GM19372 (cell line): ENCODE results near the gene AIFM3.
"Not testable (repeated sequence)": the region's sequence is repeated elsewhere in the genome, so short reads cannot be mapped to it uniquely, and the experiment has no call there.

ENCODE experiments used
- ATAC-seq: cut with Tn5 transposase; IDR thresholded peaks from one replicate; pipeline ENCODE4 v1.9.1; 2021; ENCODE audit warnings: mild to moderate bottlenecking, low read depth, moderate library complexity; ENCODE audit not compliant: unreplicated experiment

Gene AIFM3

GRCh38 chr22:20966883-20967696, at the start of gene AIFM3:
Gene AIFM3, plus strand, starts transcription at chr22:20967255. Its CDS starts 690 bp downstream, at chr22:20967945.
- no peak for ATAC-seq

DNA sequence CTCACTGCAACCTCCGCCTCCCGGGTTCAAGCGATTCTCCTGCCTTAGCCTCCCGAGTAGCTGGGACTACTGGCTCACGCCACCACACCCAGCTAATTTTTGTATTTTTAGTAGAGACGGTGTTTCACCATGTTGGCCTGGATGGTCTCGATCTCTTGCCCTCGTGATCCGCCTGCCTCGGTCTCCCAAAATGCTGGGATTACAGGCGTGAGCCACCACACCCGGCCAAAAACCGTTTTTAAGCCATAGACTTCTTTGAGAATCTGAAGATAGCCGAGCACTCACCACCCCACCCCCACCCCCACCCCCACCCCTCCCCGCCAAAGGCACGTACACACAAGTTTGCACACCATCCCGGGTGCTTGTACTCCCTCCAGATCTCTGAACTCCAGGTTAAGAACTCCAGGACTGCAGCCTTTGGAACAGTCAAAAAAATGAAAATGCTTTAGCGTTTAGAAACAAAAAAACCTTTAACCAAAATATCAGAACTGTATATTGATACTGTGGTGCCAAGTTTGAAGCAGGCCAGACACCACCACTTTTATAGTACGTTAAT, 48.3 kb upstream of the AIFM3 start:
- ATAC-seq: no peak

DNA sequence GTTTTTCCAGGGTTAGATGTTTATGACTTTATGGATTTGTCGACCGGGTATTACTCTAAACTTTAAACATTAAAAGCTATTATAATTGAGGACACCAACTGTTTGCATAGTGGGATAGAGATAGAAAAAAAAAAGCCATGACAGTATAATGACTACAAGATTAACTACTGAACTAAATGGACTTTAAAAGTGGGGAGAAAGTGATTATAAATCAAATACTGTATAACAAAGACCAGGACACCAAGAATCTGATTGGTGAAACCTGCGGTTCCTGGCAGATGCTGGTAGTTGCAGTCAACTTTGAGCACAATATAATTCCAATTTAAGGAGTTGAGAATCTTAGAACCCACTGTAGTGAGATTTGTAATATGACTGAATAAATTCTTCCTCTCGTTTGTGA, 47.3 kb upstream of the AIFM3 start:
- ATAC-seq: no peak

DNA sequence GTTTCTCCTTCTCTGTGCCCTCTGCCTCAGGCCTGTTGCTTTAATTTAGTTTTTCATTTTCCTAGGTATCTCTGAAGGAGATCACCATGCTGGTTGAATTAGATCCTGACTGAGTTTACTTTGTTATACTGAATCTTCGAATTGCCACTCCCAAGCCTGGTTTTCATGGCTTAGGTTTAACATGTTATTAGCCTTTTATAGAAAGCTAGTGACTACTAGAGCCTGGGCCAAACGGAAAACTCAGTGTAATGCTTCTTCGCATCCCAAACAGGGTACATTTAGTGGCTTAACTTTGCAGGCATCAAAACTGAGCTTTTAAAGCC, 46.2 kb upstream of the AIFM3 start:
- no peak for ATAC-seq

DNA sequence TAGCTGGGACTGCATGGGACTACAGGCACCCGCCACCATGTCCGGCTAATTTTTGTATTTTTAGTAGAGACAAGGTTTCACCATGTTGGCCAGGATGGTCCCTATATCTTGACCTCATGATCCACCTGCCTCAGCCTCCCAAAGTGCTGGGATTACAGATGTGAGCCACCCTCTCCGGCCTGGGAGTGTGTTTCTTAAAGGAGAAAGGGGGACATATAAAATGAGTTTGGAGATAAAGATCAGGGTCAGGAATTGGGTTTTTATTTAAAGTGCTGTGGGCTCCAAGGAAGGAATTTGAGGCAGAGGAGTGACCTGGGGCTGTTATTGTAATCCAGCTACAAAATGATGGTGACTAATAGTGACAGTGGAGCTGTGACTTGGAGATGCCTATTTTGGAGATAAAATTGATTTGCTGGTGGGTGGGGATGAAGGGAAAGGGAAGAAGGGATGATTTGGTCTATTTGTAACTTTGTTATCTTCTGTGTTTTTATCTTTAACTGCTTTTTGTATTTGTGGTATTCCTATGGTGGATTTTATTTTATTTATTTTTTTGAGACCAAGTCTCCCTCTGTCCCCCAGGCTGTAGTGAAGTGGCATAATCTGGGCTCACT, 44.8 kb upstream of the AIFM3 start:
- no peak for ATAC-seq

DNA sequence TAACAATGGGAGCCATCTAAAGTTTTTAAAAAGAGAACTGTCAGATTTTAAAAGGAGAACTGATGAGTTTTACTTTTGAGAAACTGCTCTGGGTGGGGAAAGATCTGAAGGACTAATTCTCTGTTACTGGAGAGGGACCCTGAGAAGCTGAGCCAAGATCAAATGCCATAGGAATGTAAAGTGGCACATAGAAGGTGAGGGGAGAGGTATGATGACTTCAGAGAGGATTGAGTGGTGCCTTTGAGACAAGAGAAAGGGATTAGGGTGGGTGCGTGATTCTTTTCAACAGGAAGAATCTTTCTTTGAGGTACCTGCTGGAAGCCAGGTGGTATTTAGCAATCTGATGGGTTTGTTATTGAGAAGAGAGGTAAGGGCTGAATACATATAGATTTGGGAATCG, 40.8 kb upstream of the AIFM3 start:
- ATAC-seq: no peak

DNA sequence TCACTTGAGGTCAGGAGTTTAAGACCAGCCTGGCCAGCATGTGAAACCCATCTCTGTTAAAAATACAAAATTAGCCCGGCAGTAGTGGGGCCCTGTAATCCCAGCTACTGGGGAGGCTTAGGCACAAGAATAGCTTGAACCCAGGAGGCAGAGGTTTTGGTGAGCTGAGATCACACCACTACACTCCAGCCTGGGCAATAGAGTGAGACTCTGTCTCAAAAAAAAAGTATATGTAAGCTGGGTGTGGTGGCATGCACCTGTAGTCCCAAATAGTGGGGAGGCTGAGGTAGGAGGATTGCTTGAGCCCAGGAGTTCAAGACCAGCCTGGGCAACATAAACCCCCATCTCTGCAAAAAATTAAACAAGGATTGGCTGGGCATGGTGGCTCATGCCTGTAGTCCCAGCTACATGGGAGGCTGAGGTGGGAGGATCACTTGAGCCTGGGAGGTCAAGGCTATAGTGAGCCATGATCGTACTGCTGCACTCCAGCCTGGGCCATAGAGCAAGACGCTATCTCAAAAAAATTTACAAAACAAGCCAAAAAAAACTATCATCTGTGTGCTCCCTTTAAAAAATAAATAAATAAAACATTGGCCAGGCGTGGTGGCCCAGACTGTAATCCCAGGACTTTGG, 39.0 kb upstream of the AIFM3 start:
- no peak for ATAC-seq

DNA sequence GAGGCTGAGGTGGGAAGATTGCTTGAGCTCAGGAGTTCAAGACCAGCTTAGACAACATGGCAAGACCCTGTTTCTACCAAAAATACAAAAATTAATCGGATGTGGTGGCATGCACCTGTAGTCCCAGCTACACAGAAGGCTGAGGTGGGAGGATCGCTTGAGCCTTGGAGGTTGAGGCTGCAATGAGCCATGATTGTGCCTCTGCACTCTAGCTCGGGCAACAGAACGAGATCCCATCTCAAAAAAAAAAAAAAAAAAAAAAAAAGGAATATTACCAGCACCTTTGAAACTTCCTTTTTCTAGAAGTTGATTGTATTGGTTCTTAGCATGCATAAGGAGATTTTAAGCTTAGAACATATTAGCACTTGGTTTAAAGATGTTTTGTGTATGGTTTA, 38.5 kb upstream of the AIFM3 start:
- no peak for ATAC-seq

DNA sequence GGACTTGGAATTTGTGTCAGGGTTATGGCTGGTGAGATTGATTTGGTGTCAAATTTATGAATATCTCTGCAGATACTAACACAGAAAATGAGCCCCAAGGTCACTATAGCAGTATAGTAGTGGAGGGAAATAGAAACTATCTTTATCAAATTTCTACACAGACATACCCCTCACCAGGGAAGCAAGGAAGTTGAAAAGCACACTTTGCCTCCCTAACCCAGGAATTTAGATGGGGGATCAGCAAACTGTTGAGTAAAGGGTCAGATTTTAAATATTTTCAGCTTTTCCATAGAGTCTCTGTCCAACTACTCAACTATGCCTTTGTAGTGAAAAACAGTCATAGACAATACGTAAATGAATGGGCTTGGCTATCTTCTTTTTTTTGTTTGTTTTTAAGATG, 37.1 kb upstream of the AIFM3 start:
- ATAC-seq: no peak

DNA sequence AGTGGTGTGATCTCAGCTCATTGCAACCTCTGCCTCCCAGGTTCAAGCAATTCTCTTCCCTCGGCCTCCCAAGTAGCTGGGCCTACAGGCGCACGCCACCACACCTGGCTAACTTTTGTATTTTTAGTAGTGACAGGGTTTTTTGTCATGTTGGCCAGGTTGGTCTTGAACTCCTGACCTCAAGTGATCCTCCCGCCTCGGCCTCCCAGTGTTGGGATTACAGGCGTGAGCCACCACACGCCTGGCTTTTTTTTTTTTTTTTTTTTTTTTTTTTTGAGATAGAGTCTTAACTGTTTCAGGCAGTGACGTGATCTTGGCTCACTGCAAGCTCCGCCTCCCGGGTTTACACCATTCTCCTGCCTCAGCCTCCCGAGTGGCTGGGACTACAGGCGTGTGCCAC, 36.6 kb upstream of the AIFM3 start:
- ATAC-seq: not testable (repeated sequence)

GRCh38 chr22:20931126-20931654, 35.9 kb upstream of the AIFM3 start:
- no peak for ATAC-seq

- ATAC-seq: no peak
Observed at GRCh38 chr22:20933910-20934309, 33.1 kb upstream of the AIFM3 start.

DNA sequence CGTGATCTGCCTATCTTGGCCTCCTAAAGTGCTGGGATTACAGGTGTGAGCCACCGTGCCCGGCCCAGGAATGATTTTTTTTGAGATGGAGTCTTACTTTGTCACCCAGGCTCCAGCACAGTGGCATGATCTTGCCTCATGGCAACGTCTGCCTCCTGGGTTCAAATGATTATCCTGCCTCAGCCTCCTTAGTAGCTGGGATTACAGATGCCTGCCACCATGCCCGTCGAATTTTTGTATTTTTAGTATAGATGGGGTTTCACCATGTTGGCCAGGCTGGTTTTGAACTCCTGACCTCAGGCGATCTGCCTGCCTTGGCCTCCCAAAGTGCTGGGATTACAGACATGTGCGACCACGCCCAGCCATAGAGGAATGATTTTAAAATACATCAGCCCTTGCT, 32.0 kb upstream of the AIFM3 start:
- ATAC-seq: not testable (repeated sequence)

GRCh38 chr22:20935780-20936539, 31.1 kb upstream of the AIFM3 start:
- ATAC-seq: not testable (repeated sequence)

GRCh38 chr22:20937031-20937793, 29.8 kb upstream of the AIFM3 start:
- no peak for ATAC-seq

- ATAC-seq: no peak
Observed at GRCh38 chr22:20937794-20938671, 29.0 kb upstream of the AIFM3 start.

GRCh38 chr22:20939457-20940185, 27.4 kb upstream of the AIFM3 start:
- ATAC-seq: not testable (repeated sequence)

- no peak for ATAC-seq
Observed at GRCh38 chr22:20940186-20940651, 26.8 kb upstream of the AIFM3 start.
